Gastrocnemius medialis (tissue), 4 donors: ENCODE results near the gene SERPINA3.
A peak's percentile ranks its signal among the peaks of the same experiment; 100 is the strongest.

Experiments
- POLR2A ChIP-seq, 2 donors: fragments of 450-650 bp; IDR thresholded peaks; one replicate each; pipeline ENCODE4 v1.6.1; 2017; ENCODE audit warnings: antibody characterized with exemption in 2 of 2, mild to moderate bottlenecking in 2 of 2, moderate library complexity in 2 of 2
- TF ChIP-seq, protein P1 (sequence below), 5 experiments: fragments of 450-650 bp in 3 of 5; fragments of 200-600 bp in 2 of 5; sonication (generic) in 2 of 5; IDR thresholded peaks in 4 of 5; conservative IDR thresholded peaks in 1 of 5; 1 replicate in 4 of 5; 2 replicates in 1 of 5; pipeline ENCODE4 v1.5.1; 2016 to 2019; ENCODE audit warnings: antibody characterized with exemption in 5 of 5, mild to moderate bottlenecking in 3 of 5, moderate library complexity in 3 of 5

DNA sequence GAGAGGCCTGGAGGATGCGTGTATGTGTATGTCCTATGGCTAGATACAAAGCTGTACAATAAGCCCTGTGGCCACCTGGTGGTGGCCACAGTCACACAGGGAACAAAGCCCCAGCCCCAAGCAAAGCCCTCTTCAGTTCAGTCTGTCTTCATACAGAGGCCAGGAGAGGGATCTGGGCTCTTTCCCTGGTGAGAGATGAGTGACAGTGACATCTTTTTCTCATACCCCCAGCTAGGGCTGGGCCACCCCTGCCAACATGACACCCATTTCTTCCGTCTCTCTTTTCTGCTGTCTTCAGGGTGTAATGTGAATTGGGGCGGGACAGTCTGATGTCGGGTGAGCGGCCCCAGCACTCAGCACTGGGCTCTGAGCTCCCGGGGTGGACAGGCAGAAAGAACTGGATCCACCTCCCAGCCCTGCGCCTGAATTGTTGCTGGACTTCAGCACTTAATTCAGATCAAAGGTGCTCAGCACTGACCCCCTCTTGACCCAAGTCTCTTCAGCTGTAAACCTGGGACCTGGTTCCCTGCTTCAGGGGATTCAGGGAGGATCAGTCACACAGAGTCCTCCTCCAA is 59.8 kb downstream of the SERPINA3 start:
- TF ChIP-seq, protein P1, sequence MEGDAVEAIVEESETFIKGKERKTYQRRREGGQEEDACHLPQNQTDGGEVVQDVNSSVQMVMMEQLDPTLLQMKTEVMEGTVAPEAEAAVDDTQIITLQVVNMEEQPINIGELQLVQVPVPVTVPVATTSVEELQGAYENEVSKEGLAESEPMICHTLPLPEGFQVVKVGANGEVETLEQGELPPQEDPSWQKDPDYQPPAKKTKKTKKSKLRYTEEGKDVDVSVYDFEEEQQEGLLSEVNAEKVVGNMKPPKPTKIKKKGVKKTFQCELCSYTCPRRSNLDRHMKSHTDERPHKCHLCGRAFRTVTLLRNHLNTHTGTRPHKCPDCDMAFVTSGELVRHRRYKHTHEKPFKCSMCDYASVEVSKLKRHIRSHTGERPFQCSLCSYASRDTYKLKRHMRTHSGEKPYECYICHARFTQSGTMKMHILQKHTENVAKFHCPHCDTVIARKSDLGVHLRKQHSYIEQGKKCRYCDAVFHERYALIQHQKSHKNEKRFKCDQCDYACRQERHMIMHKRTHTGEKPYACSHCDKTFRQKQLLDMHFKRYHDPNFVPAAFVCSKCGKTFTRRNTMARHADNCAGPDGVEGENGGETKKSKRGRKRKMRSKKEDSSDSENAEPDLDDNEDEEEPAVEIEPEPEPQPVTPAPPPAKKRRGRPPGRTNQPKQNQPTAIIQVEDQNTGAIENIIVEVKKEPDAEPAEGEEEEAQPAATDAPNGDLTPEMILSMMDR (IDR thresholded peaks at IDR 0.05 in 4 of 5, conservative IDR thresholded peaks at IDR 0.05 in 1 of 5) = peak in 1 of 5 experiments; percentile 41
- TF ChIP-seq POLR2A (IDR thresholded peaks at IDR 0.05) = no peak
